GM23338 (cell line): ENCODE measurements around the gene CIDEB.

Experiments
- CTCF ChIP-seq, 2 experiments: fragments of 200-600 bp in 1 of 2; sonication (generic) in 1 of 2; conservative IDR thresholded peaks; 2 replicates each; pipeline versions ENCODE4 v1.5.1 to v1.6.1; 2016 to 2017; ENCODE audit warnings: antibody characterized with exemption in 2 of 2, low read depth in 2 of 2, mild to moderate bottlenecking in 2 of 2, moderate library complexity in 1 of 2
- ETS1 ChIP-seq: IDR thresholded peaks from 2 replicates; pipeline ENCODE4 v1.6.1; 2016; ENCODE audit warnings: antibody characterized with exemption
- EZH2 ChIP-seq: fragments of 200-600 bp; sonication (generic); IDR thresholded peaks from one replicate; pipeline ENCODE4 v1.8.0; 2017; ENCODE audit warnings: antibody characterized with exemption, mild to moderate bottlenecking, low read depth; ENCODE audit not compliant: unreplicated experiment
- EZH2phosphoT487 ChIP-seq: fragments of 200-600 bp; sonication (generic); IDR thresholded peaks from one replicate; pipeline ENCODE4 v1.8.1; 2018; ENCODE audit warnings: antibody characterized with exemption; ENCODE audit not compliant: unreplicated experiment
- POLR2AphosphoS5 ChIP-seq: IDR thresholded peaks from 2 replicates; pipeline ENCODE4 v1.6.1; 2016; ENCODE audit warnings: antibody characterized with exemption, low read depth
- REST ChIP-seq: IDR thresholded peaks from one replicate; pipeline ENCODE4 v1.6.1; 2018; ENCODE audit warnings: antibody characterized with exemption; ENCODE audit not compliant: unreplicated experiment
- STAT1 ChIP-seq: IDR thresholded peaks from one replicate; pipeline ENCODE4 v1.6.1; 2016; ENCODE audit warnings: antibody characterized with exemption; ENCODE audit not compliant: unreplicated experiment
- ZNF114 ChIP-seq: fragments of 250-450 bp; sonication (Bioruptor Pico); IDR thresholded peaks from 2 replicates; pipeline ENCODE4 v1.5.0; 2020; ENCODE audit warnings: mild to moderate bottlenecking, moderate library complexity
- ZNF331 ChIP-seq: fragments of 250-450 bp; sonication (Bioruptor Pico); IDR thresholded peaks from 2 replicates; pipeline ENCODE4 v1.5.0; 2020; ENCODE audit warnings: low read depth, mild to moderate bottlenecking, moderate library complexity

- no peak for TF ChIP-seq CTCF (conservative IDR thresholded peaks at IDR 0.05; ENCODE audit: low read depth in 2 of 2)
- TF ChIP-seq EZH2phosphoT487: no peak
- TF ChIP-seq POLR2AphosphoS5: no peak
- TF ChIP-seq ZNF114 (CRISPR knock-in tag): no peak
- TF ChIP-seq REST: no peak
- no peak for TF ChIP-seq EZH2
- TF ChIP-seq ETS1: no peak
- no peak for TF ChIP-seq ZNF331 (CRISPR knock-in tag)
- no peak for TF ChIP-seq STAT1
These were observed 43.9 kb downstream of the CIDEB start for GRCh38 chr14:24263848-24264247.
